WTC11 (cell line): Measurements from ENCODE around the gene ANKRD23.

Source experiments
- ESRRA ChIP-seq: sonication (generic); formaldehyde crosslinking; IDR thresholded peaks from 2 replicates; pipeline ENCODE4 v1.8.1; 2022; ENCODE audit warnings: mild to moderate bottlenecking, missing genetic modification reagents, borderline replicate concordance
- MXD4 ChIP-seq: fragments of 250-450 bp; sonication (Bioruptor Pico); IDR thresholded peaks from 2 replicates; pipeline ENCODE4 v1.8.0; 2021; ENCODE audit warnings: mild to moderate bottlenecking, moderate library complexity, borderline replicate concordance
- MYBL2 ChIP-seq: sonication (generic); formaldehyde crosslinking; IDR thresholded peaks from 2 replicates; pipeline ENCODE4 v1.8.1; 2023; ENCODE audit warnings: mild to moderate bottlenecking, moderate library complexity, missing genetic modification reagents
- NFYB ChIP-seq: sonication (generic); formaldehyde crosslinking; conservative IDR thresholded peaks from 2 replicates; pipeline ENCODE4 v1.8.0; 2022; ENCODE audit warnings: low read depth, missing genetic modification reagents
- NR3C1 ChIP-seq: sonication (generic); formaldehyde crosslinking; conservative IDR thresholded peaks from 2 replicates; pipeline ENCODE4 v1.8.1; 2023; ENCODE audit warnings: low read depth, mild to moderate bottlenecking, missing genetic modification reagents
- OVOL2 ChIP-seq: fragments of 250-450 bp; sonication (Bioruptor Pico); IDR thresholded peaks from 2 replicates; pipeline ENCODE4 v1.9.0; 2021; ENCODE audit warnings: mild to moderate bottlenecking, borderline replicate concordance
- USF2 ChIP-seq: sonication (generic); formaldehyde crosslinking; IDR thresholded peaks from 2 replicates; pipeline ENCODE4 v1.8.1; 2023; ENCODE audit warnings: mild to moderate bottlenecking, missing genetic modification reagents, moderate library complexity
- TF ChIP-seq, protein P1 (sequence below): fragments of 200-600 bp; IDR thresholded peaks from 2 replicates; pipeline ENCODE4 v1.8.0; 2022; ENCODE audit warnings: antibody characterized with exemption
- TF ChIP-seq, protein P2 (sequence below): fragments of 250-450 bp; sonication (Bioruptor Pico); IDR thresholded peaks from 2 replicates; pipeline ENCODE4 v1.9.0; 2021; ENCODE audit warnings: moderate library complexity, mild to moderate bottlenecking, inconsistent platforms, borderline replicate concordance
- TF ChIP-seq, protein P3 (sequence below): fragments of 250-450 bp; sonication (Bioruptor Pico); IDR thresholded peaks from 2 replicates; pipeline ENCODE4 v2.1.2; 2022; ENCODE audit warnings: mild to moderate bottlenecking, moderate library complexity
- TF ChIP-seq, protein P4 (sequence below): sonication (generic); formaldehyde crosslinking; IDR thresholded peaks from 2 replicates; pipeline ENCODE4 v1.8.0; 2023; ENCODE audit warnings: mild to moderate bottlenecking, missing genetic modification reagents
- TF ChIP-seq, protein P5 (sequence below): sonication (generic); formaldehyde crosslinking; IDR thresholded peaks from 2 replicates; pipeline ENCODE4 v1.8.1; 2022; ENCODE audit warnings: low read depth, mild to moderate bottlenecking, moderate library complexity, missing genetic modification reagents, borderline replicate concordance
- TF ChIP-seq, protein P6 (sequence below): sonication (generic); formaldehyde crosslinking; IDR thresholded peaks from 2 replicates; pipeline ENCODE4 v1.8.1; 2022; ENCODE audit warnings: mild to moderate bottlenecking, moderate library complexity, missing genetic modification reagents

- TF ChIP-seq, protein P1, sequence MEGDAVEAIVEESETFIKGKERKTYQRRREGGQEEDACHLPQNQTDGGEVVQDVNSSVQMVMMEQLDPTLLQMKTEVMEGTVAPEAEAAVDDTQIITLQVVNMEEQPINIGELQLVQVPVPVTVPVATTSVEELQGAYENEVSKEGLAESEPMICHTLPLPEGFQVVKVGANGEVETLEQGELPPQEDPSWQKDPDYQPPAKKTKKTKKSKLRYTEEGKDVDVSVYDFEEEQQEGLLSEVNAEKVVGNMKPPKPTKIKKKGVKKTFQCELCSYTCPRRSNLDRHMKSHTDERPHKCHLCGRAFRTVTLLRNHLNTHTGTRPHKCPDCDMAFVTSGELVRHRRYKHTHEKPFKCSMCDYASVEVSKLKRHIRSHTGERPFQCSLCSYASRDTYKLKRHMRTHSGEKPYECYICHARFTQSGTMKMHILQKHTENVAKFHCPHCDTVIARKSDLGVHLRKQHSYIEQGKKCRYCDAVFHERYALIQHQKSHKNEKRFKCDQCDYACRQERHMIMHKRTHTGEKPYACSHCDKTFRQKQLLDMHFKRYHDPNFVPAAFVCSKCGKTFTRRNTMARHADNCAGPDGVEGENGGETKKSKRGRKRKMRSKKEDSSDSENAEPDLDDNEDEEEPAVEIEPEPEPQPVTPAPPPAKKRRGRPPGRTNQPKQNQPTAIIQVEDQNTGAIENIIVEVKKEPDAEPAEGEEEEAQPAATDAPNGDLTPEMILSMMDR, result no peak
- TF ChIP-seq OVOL2 (CRISPR knock-in tag), result no peak
- TF ChIP-seq, protein P2, sequence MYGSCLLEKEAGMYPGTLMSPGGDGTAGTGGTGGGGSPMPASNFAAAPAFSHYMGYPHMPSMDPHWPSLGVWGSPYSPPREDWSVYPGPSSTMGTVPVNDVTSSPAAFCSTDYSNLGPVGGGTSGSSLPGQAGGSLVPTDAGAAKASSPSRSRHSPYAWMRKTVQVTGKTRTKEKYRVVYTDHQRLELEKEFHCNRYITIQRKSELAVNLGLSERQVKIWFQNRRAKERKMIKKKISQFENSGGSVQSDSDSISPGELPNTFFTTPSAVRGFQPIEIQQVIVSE (CRISPR knock-in tag), result no peak
- TF ChIP-seq, protein P3, sequence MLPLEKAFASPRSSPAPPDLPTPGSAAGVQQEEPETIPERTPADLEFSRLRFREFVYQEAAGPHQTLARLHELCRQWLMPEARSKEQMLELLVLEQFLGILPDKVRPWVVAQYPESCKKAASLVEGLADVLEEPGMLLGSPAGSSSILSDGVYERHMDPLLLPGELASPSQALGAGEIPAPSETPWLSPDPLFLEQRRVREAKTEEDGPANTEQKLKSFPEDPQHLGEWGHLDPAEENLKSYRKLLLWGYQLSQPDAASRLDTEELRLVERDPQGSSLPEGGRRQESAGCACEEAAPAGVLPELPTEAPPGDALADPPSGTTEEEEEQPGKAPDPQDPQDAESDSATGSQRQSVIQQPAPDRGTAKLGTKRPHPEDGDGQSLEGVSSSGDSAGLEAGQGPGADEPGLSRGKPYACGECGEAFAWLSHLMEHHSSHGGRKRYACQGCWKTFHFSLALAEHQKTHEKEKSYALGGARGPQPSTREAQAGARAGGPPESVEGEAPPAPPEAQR (CRISPR knock-in tag), result no peak
- no peak for TF ChIP-seq USF2 (CRISPR knock-in tag)
- TF ChIP-seq, protein P4, sequence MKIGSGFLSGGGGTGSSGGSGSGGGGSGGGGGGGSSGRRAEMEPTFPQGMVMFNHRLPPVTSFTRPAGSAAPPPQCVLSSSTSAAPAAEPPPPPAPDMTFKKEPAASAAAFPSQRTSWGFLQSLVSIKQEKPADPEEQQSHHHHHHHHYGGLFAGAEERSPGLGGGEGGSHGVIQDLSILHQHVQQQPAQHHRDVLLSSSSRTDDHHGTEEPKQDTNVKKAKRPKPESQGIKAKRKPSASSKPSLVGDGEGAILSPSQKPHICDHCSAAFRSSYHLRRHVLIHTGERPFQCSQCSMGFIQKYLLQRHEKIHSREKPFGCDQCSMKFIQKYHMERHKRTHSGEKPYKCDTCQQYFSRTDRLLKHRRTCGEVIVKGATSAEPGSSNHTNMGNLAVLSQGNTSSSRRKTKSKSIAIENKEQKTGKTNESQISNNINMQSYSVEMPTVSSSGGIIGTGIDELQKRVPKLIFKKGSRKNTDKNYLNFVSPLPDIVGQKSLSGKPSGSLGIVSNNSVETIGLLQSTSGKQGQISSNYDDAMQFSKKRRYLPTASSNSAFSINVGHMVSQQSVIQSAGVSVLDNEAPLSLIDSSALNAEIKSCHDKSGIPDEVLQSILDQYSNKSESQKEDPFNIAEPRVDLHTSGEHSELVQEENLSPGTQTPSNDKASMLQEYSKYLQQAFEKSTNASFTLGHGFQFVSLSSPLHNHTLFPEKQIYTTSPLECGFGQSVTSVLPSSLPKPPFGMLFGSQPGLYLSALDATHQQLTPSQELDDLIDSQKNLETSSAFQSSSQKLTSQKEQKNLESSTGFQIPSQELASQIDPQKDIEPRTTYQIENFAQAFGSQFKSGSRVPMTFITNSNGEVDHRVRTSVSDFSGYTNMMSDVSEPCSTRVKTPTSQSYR (CRISPR knock-in tag), result no peak
- no peak for TF ChIP-seq MYBL2
- TF ChIP-seq MXD4, result no peak
- TF ChIP-seq ESRRA, result no peak
- TF ChIP-seq, protein P5, sequence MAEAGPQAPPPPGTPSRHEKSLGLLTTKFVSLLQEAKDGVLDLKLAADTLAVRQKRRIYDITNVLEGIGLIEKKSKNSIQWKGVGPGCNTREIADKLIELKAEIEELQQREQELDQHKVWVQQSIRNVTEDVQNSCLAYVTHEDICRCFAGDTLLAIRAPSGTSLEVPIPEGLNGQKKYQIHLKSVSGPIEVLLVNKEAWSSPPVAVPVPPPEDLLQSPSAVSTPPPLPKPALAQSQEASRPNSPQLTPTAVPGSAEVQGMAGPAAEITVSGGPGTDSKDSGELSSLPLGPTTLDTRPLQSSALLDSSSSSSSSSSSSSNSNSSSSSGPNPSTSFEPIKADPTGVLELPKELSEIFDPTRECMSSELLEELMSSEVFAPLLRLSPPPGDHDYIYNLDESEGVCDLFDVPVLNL (CRISPR knock-in tag), result no peak
- TF ChIP-seq NR3C1 (CRISPR knock-in tag), result no peak
- TF ChIP-seq NFYB (CRISPR knock-in tag), result no peak
- TF ChIP-seq, protein P6, sequence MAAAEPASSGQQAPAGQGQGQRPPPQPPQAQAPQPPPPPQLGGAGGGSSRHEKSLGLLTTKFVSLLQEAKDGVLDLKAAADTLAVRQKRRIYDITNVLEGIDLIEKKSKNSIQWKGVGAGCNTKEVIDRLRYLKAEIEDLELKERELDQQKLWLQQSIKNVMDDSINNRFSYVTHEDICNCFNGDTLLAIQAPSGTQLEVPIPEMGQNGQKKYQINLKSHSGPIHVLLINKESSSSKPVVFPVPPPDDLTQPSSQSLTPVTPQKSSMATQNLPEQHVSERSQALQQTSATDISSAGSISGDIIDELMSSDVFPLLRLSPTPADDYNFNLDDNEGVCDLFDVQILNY (CRISPR knock-in tag), result no peak
These were observed 33.0 kb downstream of the ANKRD23 start for GRCh38 chr2:96810783-96811192.
